Hypothalamus (tissue), 51 donors: ENCODE results near the gene TARDBP.
"Not testable (repeated sequence)": the region's sequence is repeated elsewhere in the genome, so short reads cannot be mapped to it uniquely, and the experiment has no call there.

Experiments
- DNase-seq, 51 donors: peaks; one replicate each; lab custom pipeline; 2025; lab: John Stamatoyannopoulos, UW

TARDBP gene

DNA sequence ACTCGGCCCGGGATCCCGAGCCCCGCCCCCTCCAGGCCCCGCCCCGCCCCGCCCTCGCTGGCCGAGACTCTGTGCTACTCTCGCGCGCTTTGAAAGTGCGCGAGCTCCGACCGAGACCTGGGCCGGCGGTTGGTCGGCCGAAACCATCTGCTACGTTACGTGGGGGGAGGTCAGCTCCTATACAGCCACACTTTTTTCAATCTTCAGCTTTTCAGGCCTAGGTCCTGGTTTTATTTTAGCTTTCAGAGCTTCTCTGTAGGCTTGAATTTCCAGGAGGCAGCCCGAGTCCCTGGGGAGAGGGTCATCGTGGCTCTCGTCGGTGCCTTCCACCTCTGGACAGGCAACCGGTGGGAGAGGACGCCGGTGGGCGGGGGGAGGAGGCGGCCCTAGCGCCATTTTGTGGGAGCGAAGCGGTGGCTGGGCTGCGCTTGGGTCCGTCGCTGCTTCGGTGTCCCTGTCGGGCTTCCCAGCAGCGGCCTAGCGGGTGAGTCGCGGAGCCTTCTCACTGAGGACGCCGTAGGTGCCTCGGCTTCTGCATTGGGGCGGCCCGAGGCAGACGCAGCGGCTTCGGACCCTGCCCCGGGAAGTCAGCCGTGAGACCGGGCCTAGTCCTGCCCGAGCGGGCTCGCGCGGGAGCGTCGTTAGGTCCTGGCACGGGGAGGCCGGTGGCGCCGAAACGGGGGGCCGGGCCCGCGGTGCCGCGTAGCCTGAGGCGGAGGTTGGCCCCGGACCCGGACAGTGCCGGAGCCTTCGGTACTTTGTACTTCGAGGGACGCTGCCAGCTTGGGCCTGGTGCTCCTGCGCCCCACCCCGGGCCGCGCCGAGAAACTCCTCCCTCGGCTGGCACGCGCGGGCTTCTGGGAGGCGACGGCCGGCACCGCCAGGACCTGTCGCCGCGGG, at the start of gene TARDBP:
TARDBP (plus strand) TSS at position 395 of the 900 bp plus-strand sequence. CDS start 1,074 bp downstream, outside the sequence.
- peak; percentile 65 to 96 (median 88) for DNase-seq

DNA sequence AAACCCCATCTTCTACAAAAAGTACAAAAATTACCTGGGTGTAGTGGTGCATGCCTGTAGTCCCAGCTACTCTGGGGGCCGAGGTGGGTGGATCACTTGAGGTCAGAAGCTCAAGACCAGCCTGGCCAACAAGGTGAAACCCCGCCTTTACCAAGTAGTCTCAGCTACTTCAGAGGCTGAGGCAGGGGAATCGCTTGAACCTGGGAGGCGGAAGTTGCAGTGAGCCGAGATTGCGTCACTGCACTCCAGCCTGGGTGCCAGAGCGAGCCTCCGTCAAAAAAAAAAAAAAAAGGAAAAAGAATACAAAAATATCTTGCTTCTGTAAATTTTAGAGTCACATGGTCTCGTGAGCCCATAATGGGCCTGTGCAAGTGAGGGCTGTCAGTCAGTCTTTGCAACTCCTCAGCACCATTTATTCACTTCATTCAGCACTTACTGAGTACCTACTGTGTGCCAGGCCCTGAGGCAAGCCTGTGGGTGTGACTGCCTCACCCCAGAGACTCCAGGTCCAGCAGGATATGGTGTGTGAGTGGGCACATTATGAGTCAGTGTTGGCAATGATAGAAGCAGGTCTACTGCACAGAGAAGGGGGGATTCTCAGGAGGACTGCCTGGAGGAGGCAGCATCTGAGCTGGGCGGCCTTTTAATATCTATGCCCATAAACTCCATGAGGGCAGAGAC, 46.8 kb upstream of the TARDBP start:
- no peak for DNase-seq

DNA sequence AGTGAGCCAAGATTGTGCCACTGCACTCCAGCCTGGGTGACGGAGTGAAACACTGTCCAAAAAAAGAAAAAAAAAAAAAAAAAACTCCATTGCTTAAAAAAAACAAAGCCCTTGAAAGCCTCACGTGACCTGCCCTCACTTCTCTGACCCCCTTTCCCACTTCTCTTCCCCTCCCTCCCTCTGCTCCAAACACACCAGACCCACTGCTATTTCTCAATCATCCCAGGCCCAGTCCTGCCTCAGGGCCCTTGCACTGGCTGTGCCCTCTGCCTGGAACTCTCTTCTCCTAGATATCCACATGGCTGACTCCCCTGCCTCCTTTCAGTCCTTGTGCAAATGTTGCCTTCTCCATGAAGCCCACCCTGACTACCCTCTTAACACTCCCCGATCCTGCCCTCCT, 45.4 kb upstream of the TARDBP start:
- DNase-seq, result no peak

DNA sequence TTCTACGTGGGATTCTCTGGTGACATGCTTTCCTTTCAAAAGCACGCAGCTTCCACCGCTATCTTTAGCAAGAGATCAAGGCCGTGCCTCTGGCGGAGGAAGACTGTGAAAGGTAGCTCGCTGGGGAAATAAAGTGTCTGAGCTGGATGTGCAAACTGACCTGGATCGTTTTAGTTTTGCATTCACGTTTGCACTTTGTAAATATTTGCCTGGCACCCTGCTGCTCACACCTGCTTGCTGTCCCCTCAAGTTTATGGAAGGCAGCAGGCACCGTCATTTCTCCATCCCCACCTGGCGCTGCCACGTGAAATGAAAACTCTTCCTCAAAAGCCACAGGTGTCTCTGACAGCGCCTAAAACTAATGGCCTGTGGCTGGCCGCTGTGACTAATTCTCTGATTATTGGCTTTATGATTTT, 44.0 kb upstream of the TARDBP start:
- DNase-seq, result peak in 2 of 51 donors; percentile 10 to 31

DNA sequence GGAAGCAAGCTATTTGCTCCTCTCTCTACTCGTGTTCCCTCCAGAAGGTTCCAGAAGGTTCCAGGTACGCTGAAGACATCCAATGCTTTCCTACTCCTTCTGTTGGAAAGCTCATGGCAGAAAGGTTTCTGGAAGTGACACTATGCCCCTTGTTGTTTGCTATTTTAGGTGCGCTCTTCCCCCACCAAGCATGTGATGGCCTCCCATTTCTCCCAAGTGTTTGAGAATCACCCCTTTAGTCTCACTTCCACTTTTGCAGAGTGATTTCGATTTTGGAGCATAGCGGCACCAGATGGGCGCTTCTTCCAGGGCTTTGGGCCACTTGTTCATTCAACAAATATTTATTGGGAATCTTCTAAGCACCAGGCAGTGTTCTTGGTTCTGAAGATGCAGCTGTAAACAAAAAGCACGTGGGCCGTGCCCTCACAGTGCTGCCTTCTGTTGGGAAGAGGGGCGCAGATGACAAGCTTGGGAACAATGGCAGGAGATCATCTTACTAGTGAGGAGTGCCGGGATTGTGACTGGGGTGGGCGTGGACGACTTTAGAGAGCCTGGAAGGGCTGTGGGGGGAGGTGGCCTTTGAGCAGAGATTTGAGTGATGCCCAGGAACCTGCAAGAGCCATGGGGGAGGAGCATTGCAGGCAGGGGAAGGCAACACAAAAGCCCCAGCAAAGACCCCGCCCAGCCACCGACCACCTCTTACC, 43.0 kb upstream of the TARDBP start:
- DNase-seq, result no peak

DNA sequence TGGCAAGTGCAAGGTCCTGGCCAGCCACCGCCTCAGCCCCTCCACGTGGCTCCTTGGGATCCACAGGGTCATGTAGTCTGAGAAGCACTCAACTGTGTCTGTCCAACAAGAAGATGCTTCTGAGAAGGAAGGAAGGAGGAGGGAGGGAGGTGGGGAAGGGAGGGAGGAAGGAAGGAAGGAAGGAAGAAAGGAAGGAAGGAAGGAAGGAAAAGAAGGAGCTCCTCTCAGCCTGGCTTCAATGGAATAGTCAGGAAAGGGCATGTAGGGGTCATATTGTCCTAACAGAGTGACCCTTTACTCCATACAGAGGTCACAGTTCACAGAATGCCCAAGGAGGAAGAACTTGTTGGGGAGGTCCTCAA, 42.5 kb upstream of the TARDBP start:
- DNase-seq, result no peak

DNA sequence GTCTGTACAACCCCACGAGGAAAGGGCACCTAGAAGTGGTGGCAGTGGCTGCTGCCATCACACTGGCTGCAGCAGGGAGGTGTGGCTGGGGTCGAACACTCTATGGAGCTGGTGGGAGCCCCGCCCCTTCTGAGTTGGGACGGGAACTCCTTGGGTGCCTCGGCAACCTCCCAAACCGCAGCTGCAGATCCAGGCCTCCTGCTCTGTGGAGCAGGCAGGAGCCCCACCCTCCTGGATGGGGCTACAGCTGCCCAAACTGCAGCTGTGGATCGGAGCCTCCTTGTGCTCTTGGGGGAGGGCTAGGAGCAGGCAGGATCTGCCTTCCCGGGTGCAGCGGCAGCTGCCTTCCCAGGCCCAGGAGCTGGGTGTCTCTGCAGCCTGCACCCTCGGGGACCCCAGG, 38.9 kb upstream of the TARDBP start:
- DNase-seq, result no peak

DNA sequence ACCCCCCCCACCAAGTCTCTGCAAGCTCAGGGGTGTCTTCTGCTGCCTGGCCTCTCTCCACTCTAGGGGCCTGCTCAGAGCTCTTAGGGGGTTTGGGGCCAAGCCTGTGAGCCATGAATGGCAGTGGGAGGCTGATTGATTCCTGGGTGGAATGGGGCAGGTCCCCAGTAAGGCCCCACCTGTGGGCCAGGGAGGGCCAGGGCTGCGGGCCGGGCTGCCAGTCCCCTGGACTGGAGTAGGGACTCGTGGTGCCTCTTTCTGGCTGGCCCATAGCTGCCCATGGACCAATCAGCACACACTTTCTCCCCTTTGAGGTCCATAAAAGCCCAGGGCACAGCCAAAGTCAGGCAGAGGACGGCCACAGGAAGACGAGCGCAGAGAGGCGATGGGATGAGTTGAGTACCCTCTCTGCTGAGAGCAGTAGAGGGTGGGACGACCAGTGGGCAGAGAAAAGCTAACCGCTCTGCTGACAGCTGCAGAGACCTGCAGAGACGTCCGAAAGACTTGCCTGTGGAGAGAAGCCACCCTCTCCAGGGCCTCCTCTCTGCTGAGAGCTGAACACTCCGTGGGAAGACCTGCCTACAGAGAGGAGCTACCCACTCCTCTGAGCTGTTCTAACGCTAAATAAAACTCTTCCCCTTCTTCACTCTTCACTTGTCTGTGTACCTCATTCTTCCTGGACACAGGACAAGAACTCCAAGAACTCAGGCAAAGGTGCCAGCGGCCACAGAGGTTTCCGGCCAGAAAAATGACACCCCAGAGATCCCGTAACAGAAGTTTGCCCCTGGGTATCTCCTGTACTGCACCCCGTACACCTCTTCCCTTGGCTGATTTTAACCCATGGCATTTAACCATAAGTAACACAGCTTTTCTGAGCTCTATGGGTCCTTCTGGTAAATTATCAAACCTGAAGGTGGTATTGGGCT, 38.2 kb upstream of the TARDBP start:
- DNase-seq, result no peak

DNA sequence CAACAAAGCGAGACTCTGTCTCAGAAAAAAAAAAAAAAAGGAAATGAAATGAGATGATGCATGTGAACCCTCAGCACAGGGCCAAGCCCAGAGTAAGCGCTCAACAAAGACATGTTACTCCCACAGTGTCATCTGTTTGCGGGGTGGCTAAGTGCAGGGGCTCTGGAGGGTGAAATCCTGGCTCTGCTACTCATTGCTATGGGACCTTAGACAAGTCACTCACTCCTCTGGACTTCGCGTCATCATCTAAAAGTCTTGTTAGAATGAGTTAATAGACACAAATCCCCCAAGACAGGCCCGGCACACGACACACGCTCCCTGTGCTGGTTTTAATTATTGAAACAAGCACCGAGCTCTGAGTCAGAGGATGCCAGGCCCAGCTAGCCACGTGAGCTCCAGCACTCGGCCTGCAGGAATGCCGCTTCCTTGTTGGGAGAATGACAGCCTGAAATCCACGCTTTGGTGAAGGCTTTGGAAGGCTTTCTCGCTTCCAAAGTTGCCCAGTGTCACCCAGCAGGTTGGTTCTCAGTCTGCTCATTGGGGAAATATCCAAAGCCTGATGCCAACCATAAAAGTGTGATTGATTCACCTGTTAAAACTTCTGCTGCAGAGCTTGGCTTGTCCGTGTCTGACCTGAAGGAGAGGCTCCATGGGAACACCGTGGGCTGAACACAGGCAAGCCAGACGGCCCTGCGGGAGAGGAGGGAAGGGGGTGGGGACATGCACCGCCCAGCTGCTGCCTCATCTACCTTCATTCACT, 36.7 kb upstream of the TARDBP start:
- DNase-seq, result peak in 11 of 51 donors; percentile 6 to 49 (median 21)

DNA sequence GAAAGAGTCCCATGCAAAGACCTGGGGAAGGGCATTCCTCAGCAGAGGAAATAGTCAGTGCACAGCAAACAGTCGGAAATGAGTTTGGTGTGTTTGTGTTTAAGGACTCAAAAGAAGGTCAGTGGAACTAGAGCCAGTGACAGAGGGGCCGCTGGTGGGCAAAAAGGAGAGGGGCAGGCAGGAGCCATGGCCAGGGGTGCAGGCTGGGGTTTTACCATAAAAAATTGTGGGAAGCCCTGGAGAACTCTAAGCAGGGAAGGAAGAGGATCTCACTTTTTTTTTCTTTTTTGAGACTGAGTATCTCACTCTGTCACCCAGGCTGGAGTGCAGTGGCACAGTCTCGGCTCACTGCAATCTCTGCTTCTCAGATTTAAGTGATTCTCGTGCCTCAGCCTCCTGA, 33.7 kb upstream of the TARDBP start:
- no peak for DNase-seq

DNA sequence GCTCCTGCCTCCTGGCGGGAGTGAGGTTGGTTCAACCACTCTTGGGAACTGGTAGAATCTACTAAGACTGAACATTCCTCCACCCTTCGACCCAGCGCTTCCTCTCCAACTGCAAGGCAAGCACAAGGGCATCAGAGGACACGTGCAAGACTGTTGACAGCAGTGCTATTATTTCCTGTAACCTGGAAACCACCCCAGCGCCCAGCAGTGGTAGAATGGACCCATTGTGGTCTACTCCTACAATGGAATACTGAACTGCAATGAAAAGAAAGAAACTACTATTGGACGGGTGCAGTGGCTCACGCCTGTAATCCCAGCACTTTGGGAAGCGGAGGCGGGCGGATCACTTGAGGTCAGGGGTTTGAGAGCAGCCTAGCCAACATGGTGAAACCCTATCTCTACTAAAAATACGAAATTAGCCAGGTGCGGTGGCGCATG, 33.0 kb upstream of the TARDBP start:
- DNase-seq, result peak in 46 of 51 donors; percentile 7 to 90 (median 65)

DNA sequence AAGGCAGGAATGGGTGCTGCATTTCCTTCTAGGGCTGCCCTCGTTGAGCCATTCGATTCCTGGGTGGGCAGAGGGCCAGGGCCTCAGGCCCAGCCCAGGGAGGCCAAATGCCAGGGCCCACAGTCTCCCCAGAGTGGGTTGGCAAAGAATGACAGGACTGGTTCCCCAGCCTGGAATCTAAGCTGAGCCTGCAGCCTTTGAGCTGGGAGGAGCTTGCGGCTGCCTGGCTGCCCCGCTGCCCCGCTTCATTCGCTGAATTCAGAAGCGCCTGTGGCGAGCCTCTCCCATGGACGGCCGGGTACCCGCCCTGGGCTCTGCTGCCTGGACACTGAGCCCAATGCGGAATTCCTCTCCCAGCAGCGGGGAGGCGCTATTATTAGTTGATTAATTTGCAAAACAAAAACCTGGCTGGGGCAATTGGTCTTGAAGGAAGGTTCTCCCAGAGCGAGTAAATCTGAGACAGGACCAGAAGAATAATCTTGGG, 32.3 kb upstream of the TARDBP start:
- DNase-seq, result peak in 50 of 51 donors; percentile 27 to 95 (median 78)

DNA sequence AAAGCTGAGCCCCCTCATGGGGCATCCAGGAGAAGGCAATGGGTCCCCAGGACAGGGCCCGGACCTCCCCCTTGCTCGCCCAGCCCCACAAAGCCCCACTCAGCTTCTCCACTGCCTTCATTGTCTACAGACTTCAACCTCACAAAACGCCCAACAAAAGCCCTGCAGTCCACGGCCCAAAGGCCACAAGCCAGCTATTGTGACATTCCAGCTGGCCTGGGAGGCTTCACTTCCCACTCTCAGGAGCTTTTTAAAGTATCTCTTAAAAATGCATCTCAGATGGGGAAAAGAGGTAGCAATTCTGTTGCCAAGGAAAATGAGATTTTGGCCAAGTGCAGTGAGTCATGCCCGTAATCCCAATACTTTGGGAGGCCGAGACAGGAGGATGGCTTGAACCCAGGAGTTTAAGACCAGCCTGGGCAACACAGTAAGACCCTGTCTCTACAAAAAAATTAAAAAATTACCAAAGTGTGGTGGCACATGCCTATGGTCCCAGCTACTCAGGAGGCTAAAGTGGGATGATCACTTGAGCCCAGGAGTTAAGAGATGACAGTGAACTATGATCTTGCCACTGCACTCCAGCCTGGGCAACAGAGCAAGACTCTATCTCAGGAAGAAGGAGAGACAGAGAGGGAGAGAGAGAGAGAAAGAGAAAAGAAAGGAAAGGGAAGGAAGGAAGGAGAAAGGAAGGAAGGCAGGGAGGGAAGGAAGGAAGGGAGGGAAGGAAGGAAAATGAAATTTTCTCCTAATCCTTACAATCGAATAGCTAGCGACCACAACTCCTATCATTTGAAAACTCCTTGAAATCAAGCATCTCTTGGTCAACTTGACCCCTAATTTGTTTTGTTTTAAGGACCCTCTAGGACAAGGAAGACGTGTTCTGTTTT, 31.4 kb upstream of the TARDBP start:
- DNase-seq, result peak in 43 of 51 donors; percentile 24 to 89 (median 67)

DNA sequence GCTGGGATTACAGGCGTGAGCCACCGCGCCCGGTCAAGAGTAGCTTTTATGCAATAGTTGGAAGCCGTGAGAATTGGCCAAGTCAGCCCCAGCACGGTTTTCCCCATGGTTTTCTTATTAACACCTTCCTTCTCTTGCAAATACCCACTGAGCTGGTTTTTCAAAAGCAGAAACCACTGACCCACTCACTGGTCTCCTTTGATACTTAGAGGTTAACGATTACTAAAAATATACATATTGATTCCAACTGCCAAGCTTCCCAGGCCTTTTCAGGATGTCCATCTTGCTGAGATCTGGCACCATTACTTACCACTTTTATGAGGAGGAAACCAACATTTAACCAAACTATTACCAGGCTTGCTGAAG, 25.9 kb upstream of the TARDBP start:
- DNase-seq, result no peak

DNA sequence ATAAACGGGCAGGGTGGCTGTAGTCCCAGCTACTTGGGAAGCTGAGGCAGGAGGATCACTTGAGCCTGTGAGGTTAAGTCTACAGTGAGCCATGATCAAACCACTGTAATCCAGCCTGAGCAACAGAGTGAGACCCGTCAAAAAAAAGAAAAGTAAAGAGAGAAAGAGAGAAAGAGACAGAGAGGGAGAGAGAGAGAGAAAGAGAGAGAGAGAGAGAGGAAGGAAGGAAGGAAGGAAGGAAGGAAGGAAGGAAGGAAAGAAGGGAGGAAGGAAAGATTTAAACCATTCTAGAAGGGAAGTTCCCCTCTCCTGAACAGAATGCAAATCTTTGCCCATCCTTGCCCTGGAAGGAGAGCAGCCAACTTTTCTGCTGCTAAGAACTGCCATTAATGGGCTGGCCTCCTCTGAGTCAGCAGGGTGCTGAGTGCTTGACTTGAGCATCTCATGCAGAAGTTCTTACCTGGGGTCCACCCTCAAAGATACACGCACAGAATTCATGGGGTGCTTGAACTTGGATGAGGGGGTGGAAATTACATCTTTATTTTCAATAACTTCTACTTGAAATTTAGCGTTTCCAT, 24.5 kb upstream of the TARDBP start:
- DNase-seq, result no peak

DNA sequence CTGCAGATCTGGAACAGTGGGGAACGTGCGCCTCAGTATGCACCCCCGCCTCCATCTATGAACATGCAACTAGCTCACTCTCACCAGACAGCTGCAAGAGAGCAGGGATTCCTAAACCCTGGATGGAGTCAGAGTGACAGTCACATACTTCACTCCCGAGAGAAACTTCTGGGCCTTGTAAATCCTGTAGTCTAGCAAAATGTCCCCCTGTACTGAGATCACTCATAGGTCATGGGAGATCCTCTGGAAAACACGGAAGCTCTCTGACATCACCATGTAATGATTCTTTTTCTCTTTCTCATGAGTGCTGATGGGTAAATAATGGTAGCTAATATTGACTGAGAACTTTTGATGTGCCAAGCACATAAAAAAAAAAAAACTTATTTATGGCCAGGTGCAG, 23.4 kb upstream of the TARDBP start:
- DNase-seq, result no peak

DNA sequence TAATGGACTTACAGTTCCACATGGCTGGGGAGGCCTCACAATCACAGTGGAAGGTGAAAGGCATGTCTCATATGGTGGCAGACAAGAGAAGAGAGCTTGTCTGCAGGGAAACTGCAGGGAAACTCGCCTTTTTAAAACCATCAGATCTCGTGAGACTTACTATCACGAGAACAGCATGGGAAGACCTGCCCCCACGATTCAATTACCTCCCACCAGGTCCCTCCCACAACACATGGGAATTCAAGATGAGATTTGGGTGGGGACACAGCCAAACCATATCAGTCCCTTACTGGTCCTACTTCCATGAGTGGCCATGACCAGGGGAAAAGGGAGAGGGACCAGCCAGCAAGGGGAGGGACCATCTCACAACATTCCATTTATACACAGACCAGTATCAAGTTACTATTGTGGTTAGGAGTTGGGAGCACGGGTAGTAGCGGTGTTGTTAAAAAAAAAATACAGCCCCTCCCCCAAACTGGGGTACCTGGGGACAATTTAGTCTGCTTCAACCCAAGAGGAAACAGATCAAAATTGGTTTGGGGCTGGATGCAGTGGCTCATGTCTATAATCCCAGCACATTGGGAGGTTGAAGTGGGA, 22.4 kb upstream of the TARDBP start:
- DNase-seq, result not testable (repeated sequence)
